Activated T-cell treated with anti-CD3 and anti-CD28 coated beads, Interleukin-2, amount 50 U/mL, for 24 hours (primary cell): ENCODE results near the gene BNC2.
"Not testable (repeated sequence)": the region's sequence is repeated elsewhere in the genome, so short reads cannot be mapped to it uniquely, and the experiment has no call there.

ENCODE experiments used
- DNase-seq: peaks from one replicate; pipeline ENCODE4 v3.0.0-alpha.2; 2020
- H3K27ac Mint-ChIP-seq: 2 replicates; pipeline ENCODE4 v1.8.0; 2020; ENCODE audit warnings: mild to moderate bottlenecking, mixed read lengths
- H3K27me3 Mint-ChIP-seq: 2 replicates; pipeline ENCODE4 v1.8.0; 2020; ENCODE audit warnings: mixed read lengths
- H3K36me3 Mint-ChIP-seq: 2 replicates; pipeline ENCODE4 v1.8.0; 2020; ENCODE audit warnings: low read depth, mixed read lengths
- H3K4me1 Mint-ChIP-seq: 2 replicates; pipeline ENCODE4 v1.8.0; 2020; ENCODE audit warnings: low read depth, mixed read lengths
- H3K4me3 Mint-ChIP-seq: 2 replicates; pipeline ENCODE4 v1.8.0; 2020; ENCODE audit warnings: mild to moderate bottlenecking, moderate library complexity, mixed read lengths
- H3K9me3 Mint-ChIP-seq: 2 replicates; pipeline ENCODE4 v1.8.0; 2020; ENCODE audit warnings: mixed read lengths

Gene BNC2

DNA sequence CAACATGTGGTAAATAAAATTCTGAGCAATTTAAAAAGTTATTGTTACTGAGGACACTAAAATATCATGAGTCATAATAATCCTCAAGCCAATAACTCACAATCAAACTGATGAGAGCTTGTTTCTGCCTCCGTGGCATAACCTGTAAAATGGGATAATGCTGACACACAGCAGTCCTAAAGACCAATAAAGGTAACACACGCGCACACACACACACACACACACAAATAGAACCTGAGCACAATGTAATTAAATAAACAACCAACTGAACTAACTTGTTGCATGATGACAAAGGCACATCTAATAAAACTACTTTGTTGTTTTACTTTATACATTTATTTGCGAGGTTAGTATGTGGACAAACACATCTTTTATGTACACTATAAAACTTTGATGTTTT lies 358.2 kb downstream of the BNC2 start:
- H3K4me3 Mint-ChIP-seq = no peak overlapping the region
- H3K9me3 Mint-ChIP-seq = peaks cover 8% of the 10 kb centered on the region
- no peaks in the 10 kb centered on the region for H3K4me1 Mint-ChIP-seq
- DNase-seq = no peak
- H3K27ac Mint-ChIP-seq = no peak overlapping the region
- H3K27me3 Mint-ChIP-seq = no peaks in the 10 kb centered on the region
- H3K36me3 Mint-ChIP-seq = no peaks in the 10 kb centered on the region

DNA sequence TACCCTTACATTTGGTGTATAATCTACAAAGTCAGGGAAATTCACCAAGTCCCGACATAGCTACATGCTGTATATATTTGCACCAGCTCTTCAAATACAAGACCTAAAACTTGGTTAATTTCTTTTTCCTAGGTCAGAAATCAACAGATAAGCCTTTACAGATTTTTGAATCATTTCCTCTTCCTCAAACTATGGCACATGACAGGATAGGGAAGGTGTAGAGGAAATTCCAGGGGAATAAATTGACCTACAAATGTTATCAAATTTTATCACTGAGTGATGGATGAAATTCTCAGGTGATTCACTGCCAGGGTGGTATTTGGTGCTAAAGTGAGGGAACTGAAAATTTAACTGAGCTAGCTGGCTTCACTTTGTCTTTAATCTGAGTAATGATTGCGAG lies 360.0 kb downstream of the BNC2 start:
- Mint-ChIP-seq H3K4me3 (no peak overlapping the region), H3K9me3 (peaks cover 8% of the 10 kb centered on the region), H3K4me1 (no peaks in the 10 kb centered on the region), H3K27ac (no peak overlapping the region), H3K27me3 (no peaks in the 10 kb centered on the region), H3K36me3 (no peaks in the 10 kb centered on the region)
- DNase-seq = no peak

GRCh38 chr9:16509997-16510396 lies 360.5 kb downstream of the BNC2 start:
- DNase-seq = no peak
- Mint-ChIP-seq H3K36me3 (no peaks in the 10 kb centered on the region), H3K9me3 (peaks cover 8% of the 10 kb centered on the region), H3K4me1 (no peaks in the 10 kb centered on the region), H3K27ac (no peak overlapping the region), H3K4me3 (no peak overlapping the region), H3K27me3 (no peaks in the 10 kb centered on the region)

DNA sequence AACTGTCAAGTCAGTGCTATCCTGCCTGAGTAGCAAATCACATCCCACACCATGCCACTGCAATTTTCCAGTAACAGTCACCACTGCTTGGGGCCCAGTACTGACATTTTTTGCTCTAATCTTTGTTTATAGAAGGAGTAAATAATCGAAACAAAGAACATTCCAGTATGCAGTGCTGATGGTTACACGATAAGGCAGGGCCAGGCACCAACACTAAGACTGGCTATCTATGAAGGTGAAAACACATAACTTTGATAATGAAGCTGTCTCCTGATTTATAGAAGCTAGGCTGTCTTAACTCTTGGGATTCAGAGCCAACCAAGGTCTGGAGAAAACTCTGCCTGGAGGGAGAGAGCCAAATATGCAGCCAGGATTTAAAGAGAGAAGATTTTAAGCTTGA lies 365.3 kb downstream of the BNC2 start:
- H3K9me3 Mint-ChIP-seq = peaks cover 8% of the 10 kb centered on the region
- H3K36me3 Mint-ChIP-seq = no peaks in the 10 kb centered on the region
- DNase-seq = no peak
- H3K27me3 Mint-ChIP-seq = no peaks in the 10 kb centered on the region
- H3K4me3 Mint-ChIP-seq = no peak overlapping the region
- no peak overlapping the region for H3K27ac Mint-ChIP-seq
- no peaks in the 10 kb centered on the region for H3K4me1 Mint-ChIP-seq

- H3K4me3 Mint-ChIP-seq = no peak overlapping the region
- H3K27me3 Mint-ChIP-seq = no peaks in the 10 kb centered on the region
- H3K27ac Mint-ChIP-seq = no peak overlapping the region
- no peaks in the 10 kb centered on the region for H3K36me3 Mint-ChIP-seq
- peaks cover 2% of the 10 kb centered on the region for H3K9me3 Mint-ChIP-seq
- no peak for DNase-seq
- H3K4me1 Mint-ChIP-seq = no peaks in the 10 kb centered on the region
Observed at GRCh38 chr9:16501726-16502125, 368.7 kb downstream of the BNC2 start.

DNA sequence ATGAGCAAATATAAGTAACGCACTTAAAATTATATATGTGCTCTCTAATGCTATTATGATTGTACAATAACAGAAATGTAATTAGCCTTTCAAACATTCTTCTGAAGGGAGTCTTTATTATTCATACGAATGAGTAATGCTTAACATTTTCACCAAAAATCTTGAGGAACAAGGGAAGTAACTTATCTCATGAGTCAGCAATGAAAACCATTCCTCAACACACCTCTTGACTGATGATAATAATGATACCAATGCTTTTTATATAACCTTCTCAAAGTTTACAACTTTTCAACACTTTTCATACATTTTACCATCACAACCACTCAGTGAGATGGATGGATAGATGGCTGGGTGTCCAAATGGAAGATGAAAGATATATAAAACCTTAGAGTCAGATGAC lies 369.3 kb downstream of the BNC2 start:
- no peak overlapping the region for H3K27ac Mint-ChIP-seq
- no peaks in the 10 kb centered on the region for H3K36me3 Mint-ChIP-seq
- no peak overlapping the region for H3K4me3 Mint-ChIP-seq
- H3K27me3 Mint-ChIP-seq = no peaks in the 10 kb centered on the region
- H3K4me1 Mint-ChIP-seq = no peaks in the 10 kb centered on the region
- DNase-seq = no peak
- H3K9me3 Mint-ChIP-seq = peaks cover 2% of the 10 kb centered on the region

DNA sequence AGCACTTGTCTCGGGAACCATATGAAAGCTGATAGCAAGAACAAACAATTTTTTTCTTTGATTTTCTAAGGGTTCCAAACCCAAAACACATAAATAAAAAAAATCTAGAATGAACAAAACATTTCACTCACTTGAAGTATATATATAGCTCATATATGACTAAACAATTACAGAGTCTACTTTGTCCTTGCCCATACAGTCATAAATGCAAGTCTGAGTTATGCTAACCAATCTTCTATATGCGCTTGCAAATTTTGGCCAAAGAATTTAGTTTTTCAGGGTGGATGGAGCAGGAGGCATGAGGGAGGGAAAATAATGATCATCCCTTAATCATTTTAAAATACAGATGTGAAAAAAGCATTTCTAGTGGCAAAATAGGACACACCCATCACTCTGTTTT lies 370.1 kb downstream of the BNC2 start:
- Mint-ChIP-seq H3K9me3 (peaks cover 2% of the 10 kb centered on the region), H3K27me3 (no peaks in the 10 kb centered on the region), H3K36me3 (no peaks in the 10 kb centered on the region), H3K4me1 (no peaks in the 10 kb centered on the region), H3K4me3 (no peak overlapping the region), H3K27ac (no peak overlapping the region)
- DNase-seq = no peak

DNA sequence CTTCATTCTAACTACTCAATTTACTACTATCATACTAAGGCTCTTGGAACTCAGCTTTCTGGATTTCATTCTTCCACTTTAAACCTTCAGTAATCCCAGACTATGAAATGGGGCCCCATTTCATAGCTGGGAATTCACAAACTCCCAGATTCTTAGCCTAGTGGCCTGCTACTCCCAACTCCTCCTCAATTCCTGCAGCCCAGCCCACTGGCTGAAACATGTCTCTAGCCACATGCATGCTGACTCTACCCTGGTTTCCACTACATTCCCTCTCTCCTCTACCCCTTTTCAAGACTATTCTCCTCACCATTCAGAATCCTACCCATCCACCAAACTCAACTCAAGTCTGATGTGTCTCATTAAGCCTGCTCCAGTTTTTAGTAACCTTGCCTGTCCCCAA lies 370.6 kb downstream of the BNC2 start:
- no peak overlapping the region for H3K4me3 Mint-ChIP-seq
- H3K4me1 Mint-ChIP-seq = no peaks in the 10 kb centered on the region
- no peaks in the 10 kb centered on the region for H3K27me3 Mint-ChIP-seq
- no peak for DNase-seq
- H3K9me3 Mint-ChIP-seq = peaks cover 2% of the 10 kb centered on the region
- H3K27ac Mint-ChIP-seq = no peak overlapping the region
- no peaks in the 10 kb centered on the region for H3K36me3 Mint-ChIP-seq

- Mint-ChIP-seq H3K27ac (no peak overlapping the region), H3K27me3 (no peaks in the 10 kb centered on the region), H3K36me3 (no peaks in the 10 kb centered on the region), H3K9me3 (peaks cover 6% of the 10 kb centered on the region), H3K4me3 (no peak overlapping the region), H3K4me1 (no peaks in the 10 kb centered on the region)
- no peak for DNase-seq
Observed at GRCh38 chr9:16496908-16497307, 373.6 kb downstream of the BNC2 start.

DNA sequence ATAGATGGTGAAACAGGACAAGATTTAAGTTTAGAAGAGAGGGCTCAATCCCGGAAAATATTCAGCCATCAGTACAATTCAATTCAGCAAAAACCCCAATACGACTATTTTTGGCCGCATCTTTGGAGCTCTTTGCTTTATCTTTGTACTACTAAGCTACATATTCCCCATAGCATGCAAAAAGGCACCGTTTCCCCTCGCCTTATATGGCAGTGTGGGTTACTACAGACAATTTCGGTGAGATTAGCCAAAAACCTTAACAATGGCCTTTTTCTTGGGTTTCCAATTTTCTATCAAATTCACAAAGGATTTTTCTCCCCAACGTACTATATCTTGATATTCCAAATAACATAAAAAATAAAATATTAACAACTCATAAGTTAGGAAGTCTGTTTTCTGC lies 382.6 kb downstream of the BNC2 start:
- H3K9me3 Mint-ChIP-seq = peaks cover 3% of the 10 kb centered on the region
- H3K27me3 Mint-ChIP-seq = no peaks in the 10 kb centered on the region
- no peak for DNase-seq
- no peaks in the 10 kb centered on the region for H3K36me3 Mint-ChIP-seq
- no peak overlapping the region for H3K4me3 Mint-ChIP-seq
- H3K4me1 Mint-ChIP-seq = no peaks in the 10 kb centered on the region
- H3K27ac Mint-ChIP-seq = no peak overlapping the region

GRCh38 chr9:16485575-16486321 lies 384.7 kb downstream of the BNC2 start:
- DNase-seq = no peak
- no peak overlapping the region for H3K4me3 Mint-ChIP-seq
- H3K27me3 Mint-ChIP-seq = no peaks in the 10 kb centered on the region
- no peaks in the 10 kb centered on the region for H3K36me3 Mint-ChIP-seq
- H3K9me3 Mint-ChIP-seq = peaks cover 3% of the 10 kb centered on the region
- no peak overlapping the region for H3K27ac Mint-ChIP-seq
- no peaks in the 10 kb centered on the region for H3K4me1 Mint-ChIP-seq

DNA sequence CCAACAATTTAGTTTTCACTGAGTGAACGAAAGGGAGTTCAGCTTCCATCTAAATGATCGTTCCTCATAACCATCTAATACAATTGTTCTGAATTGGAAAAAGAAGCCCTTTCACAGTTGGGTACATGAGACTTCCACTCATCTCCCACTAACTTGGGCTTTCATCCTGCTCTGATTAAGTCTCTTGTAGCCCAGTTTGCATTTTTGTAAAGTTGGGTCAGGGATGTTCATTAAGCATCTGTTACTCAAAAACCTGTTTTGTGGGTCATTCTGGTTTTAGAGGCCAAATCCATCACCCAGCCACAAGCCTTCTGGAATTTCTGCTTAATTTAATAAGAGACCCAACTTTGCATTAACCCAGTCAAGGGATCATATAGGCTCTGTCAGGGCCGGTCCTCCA lies 385.3 kb downstream of the BNC2 start:
- DNase-seq = no peak
- no peak overlapping the region for H3K4me3 Mint-ChIP-seq
- no peaks in the 10 kb centered on the region for H3K27me3 Mint-ChIP-seq
- H3K9me3 Mint-ChIP-seq = peaks cover 3% of the 10 kb centered on the region
- H3K27ac Mint-ChIP-seq = no peak overlapping the region
- no peaks in the 10 kb centered on the region for H3K36me3 Mint-ChIP-seq
- no peaks in the 10 kb centered on the region for H3K4me1 Mint-ChIP-seq

DNA sequence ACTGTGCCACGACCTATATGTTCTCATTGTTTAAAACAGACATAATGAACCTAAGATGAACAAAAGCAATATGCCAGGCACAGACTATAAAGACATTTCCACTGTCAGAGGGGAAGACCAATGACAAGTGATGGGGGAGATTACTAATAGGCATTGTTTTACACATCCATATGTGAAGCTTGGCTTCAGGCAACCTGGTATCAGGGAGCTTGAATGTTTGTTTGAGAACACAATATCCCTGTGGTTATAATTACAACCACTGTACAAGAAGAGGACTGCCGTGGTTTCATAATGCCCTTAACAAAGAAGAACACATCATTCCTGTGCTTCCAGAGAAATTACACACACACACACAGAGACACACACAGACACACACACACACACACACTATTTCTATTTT lies 385.7 kb downstream of the BNC2 start:
- Mint-ChIP-seq H3K4me3 (no peak overlapping the region), H3K9me3 (no peaks in the 10 kb centered on the region), H3K27ac (no peak overlapping the region), H3K36me3 (no peaks in the 10 kb centered on the region), H3K27me3 (no peaks in the 10 kb centered on the region), H3K4me1 (no peaks in the 10 kb centered on the region)
- DNase-seq = no peak

DNA sequence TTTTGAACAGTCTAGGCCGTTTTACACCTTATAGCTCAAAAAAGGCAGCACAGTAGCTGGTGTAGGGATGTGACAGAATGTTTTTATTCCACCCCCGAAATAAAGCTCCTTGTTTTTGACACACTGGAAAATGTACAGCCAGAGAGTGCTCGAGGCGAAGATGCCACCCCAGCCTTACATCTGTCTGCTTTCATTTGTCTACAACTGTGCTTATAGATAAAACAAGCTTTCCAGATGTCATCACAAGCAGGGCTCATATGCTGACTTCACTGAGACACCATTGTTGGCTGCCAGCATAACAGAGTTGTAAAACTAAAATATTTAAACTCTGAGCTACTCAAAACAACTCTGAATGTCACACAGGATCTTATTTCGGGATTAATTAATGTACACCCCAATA lies 386.3 kb downstream of the BNC2 start:
- H3K36me3 Mint-ChIP-seq = no peaks in the 10 kb centered on the region
- no peaks in the 10 kb centered on the region for H3K4me1 Mint-ChIP-seq
- H3K27me3 Mint-ChIP-seq = no peaks in the 10 kb centered on the region
- no peak for DNase-seq
- H3K9me3 Mint-ChIP-seq = no peaks in the 10 kb centered on the region
- no peak overlapping the region for H3K27ac Mint-ChIP-seq
- H3K4me3 Mint-ChIP-seq = no peak overlapping the region

DNA sequence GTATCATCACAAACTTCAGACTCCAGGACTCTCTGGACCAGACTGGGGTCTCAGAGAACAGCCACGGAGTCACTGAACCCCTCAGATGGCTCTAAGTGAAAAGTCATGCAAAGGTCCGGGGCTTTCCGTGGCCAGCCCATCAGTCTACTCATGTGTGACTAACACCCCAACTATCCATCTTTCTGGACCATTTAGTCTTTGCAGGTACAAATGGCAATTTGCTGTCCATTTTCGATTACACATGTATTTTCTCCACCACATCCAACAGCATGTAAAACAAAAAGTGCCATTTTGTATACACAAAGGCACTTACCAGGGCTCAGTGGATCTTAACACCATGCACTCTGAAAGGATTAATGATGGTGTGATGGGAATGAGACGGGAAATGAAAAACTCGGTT lies 387.7 kb downstream of the BNC2 start:
- Mint-ChIP-seq H3K36me3 (no peaks in the 10 kb centered on the region), H3K27ac (no peak overlapping the region), H3K9me3 (no peaks in the 10 kb centered on the region), H3K4me1 (no peaks in the 10 kb centered on the region), H3K27me3 (no peaks in the 10 kb centered on the region), H3K4me3 (no peak overlapping the region)
- DNase-seq = no peak

DNA sequence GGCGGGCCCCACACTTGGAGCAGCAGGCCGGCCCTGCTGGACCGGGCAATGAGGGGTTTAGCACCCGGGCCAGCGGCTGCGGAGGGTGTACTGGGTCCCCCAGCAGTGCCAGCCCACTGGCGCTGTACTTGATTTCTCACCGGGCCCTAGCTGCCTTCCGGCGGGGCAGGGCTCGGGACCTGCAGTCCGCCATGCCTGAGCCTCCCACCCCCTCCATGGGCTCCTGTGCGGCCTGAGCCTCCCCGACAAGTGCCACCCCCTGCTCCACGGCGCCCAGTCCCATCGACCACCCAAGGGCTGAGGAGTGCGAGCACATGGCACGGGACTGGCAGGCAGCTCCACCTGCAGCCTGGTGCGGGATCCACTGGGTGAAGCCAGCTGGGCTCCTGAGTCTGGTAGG lies 389.9 kb downstream of the BNC2 start:
- not testable (repeated sequence) for H3K4me1 Mint-ChIP-seq, H3K27ac Mint-ChIP-seq, H3K27me3 Mint-ChIP-seq, H3K4me3 Mint-ChIP-seq, H3K9me3 Mint-ChIP-seq, H3K36me3 Mint-ChIP-seq, DNase-seq
